GM19397 (cell line): ENCODE measurements around the gene PID1.

Source experiments
- ATAC-seq: cut with Tn5 transposase; IDR thresholded peaks from one replicate; pipeline ENCODE4 v1.9.1; 2021; ENCODE audit warnings: mild to moderate bottlenecking, moderate library complexity; ENCODE audit not compliant: unreplicated experiment

The PID1 gene

GRCh38 chr2:229261599-229261998 lies 9.5 kb downstream of the PID1 start:
- ATAC-seq, result no peak

GRCh38 chr2:229261076-229261475 lies 10.0 kb downstream of the PID1 start:
- ATAC-seq, result no peak

- no peak for ATAC-seq
Measured at GRCh38 chr2:229257985-229258384, 13.1 kb downstream of the PID1 start.

GRCh38 chr2:229256376-229256775 lies 14.7 kb downstream of the PID1 start:
- ATAC-seq, result no peak

- ATAC-seq, result no peak
Measured at GRCh38 chr2:229254206-229254605, 16.9 kb downstream of the PID1 start.

- no peak for ATAC-seq
Measured at GRCh38 chr2:229252996-229253395, 18.1 kb downstream of the PID1 start.

GRCh38 chr2:229252280-229252679 lies 18.8 kb downstream of the PID1 start:
- ATAC-seq, result no peak

GRCh38 chr2:229249536-229249935 lies 21.6 kb downstream of the PID1 start:
- ATAC-seq, result no peak

- ATAC-seq, result no peak
Measured at GRCh38 chr2:229246334-229246733, 24.8 kb downstream of the PID1 start.

- ATAC-seq, result no peak
Measured at GRCh38 chr2:229244975-229245374, 26.1 kb downstream of the PID1 start.

GRCh38 chr2:229243890-229244560 lies 27.1 kb downstream of the PID1 start:
- ATAC-seq, result no peak

- ATAC-seq, result no peak
Measured at GRCh38 chr2:229240984-229241491, 30.0 kb downstream of the PID1 start.

- ATAC-seq, result no peak
Measured at GRCh38 chr2:229239021-229239420, 32.1 kb downstream of the PID1 start.

GRCh38 chr2:229237270-229237669 lies 33.8 kb downstream of the PID1 start:
- no peak for ATAC-seq

GRCh38 chr2:229235131-229235914 lies 35.8 kb downstream of the PID1 start:
- ATAC-seq, result no peak

GRCh38 chr2:229231885-229232284 lies 39.2 kb downstream of the PID1 start:
- ATAC-seq, result no peak

- ATAC-seq, result no peak
Measured at GRCh38 chr2:229231328-229231868, 39.7 kb downstream of the PID1 start.

GRCh38 chr2:229230911-229231310 lies 40.2 kb downstream of the PID1 start:
- ATAC-seq, result no peak

GRCh38 chr2:229230256-229230655 lies 40.8 kb downstream of the PID1 start:
- no peak for ATAC-seq

- ATAC-seq, result no peak
Measured at GRCh38 chr2:229226382-229226781, 44.7 kb downstream of the PID1 start.

GRCh38 chr2:229223107-229223506 lies 48.0 kb downstream of the PID1 start:
- ATAC-seq, result no peak

- ATAC-seq, result no peak
Measured at GRCh38 chr2:229221641-229222040, 49.4 kb downstream of the PID1 start.
